ENCODE data around the gene TTPAL.

The TTPAL gene

DNA sequence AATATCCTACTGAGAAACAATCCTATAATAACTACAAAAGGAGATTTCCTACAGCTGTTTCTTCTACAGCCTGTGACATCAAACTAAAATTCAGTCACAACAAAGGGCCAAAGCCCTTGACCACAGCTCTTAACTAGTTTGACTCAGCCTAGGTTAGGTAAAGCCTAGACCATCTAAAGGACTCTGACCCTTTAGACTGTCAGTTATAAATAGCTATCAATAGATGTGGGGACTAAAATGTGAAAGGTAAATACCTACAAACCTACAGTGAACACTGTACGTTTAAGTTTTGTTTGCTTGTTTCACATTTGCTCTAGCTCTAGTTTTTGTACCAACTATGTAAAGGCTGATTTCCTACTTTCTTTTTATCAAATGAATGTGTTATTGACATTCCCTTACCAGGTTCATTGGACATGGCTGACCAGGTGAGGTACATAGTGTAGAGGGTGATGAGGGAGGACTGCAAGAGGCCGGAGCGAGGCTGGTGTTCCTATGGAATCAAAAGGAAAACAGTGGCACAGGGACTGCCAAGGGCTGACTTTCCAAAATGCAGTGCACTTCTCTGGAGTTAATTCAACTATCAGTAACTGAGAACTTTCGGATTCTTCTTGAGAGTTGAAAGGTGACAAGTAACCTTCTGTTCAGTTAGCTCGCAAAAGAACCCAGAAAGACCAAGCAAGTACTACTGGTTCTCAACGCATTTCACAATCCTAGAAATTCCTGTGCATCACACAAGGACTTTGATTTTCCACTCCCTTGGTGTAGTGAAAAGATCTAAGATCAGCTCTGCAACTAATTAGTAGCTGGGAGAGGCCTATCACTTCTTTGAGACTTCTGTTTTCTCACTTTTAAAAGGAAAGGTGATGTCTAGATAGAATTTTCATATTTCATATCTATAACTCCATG is 29.0 kb downstream of the TTPAL start:
- H3K27ac ChIP-seq, result no peak overlapping the region
- TF ChIP-seq, protein P1, sequence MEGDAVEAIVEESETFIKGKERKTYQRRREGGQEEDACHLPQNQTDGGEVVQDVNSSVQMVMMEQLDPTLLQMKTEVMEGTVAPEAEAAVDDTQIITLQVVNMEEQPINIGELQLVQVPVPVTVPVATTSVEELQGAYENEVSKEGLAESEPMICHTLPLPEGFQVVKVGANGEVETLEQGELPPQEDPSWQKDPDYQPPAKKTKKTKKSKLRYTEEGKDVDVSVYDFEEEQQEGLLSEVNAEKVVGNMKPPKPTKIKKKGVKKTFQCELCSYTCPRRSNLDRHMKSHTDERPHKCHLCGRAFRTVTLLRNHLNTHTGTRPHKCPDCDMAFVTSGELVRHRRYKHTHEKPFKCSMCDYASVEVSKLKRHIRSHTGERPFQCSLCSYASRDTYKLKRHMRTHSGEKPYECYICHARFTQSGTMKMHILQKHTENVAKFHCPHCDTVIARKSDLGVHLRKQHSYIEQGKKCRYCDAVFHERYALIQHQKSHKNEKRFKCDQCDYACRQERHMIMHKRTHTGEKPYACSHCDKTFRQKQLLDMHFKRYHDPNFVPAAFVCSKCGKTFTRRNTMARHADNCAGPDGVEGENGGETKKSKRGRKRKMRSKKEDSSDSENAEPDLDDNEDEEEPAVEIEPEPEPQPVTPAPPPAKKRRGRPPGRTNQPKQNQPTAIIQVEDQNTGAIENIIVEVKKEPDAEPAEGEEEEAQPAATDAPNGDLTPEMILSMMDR (conservative IDR thresholded peaks at IDR 0.05), result no peak

- H3K27ac ChIP-seq, result no peak overlapping the region
- TF ChIP-seq, protein P1 (conservative IDR thresholded peaks at IDR 0.05), result no peak
Measured at GRCh38 chr20:44509762-44510161, 34.1 kb downstream of the TTPAL start.

DNA sequence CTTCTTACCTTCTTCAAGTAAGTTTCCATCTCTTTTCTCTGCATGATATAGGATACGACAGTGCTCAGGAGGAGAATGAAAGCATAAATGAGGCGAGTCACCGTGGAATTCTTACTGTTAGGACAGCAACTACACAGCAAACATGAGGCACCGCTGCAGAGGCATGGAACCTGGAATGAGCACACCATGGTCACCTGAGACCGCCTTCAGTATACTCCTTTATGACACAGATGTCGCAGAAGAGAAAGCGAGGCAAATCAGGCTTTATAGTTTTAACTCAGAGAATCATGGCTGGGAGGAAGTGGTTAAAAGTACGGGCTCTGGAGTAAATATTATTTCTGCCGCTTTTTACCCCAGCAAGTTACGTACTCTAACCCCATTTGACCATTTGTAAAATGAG is 38.2 kb downstream of the TTPAL start:
- H3K27ac ChIP-seq, result no peak overlapping the region
- TF ChIP-seq, protein P1 (conservative IDR thresholded peaks at IDR 0.05), result no peak

- H3K27ac ChIP-seq, result no peak overlapping the region
- TF ChIP-seq, protein P1 (conservative IDR thresholded peaks at IDR 0.05), result no peak
Measured at GRCh38 chr20:44516491-44516890, 40.8 kb downstream of the TTPAL start.

GRCh38 chr20:44517454-44517853 is 41.8 kb downstream of the TTPAL start:
- TF ChIP-seq, protein P1 (conservative IDR thresholded peaks at IDR 0.05), result no peak
- peak overlapping the region; percentile 23; the same call in 1 of the 2 replicates for H3K27ac ChIP-seq

DNA sequence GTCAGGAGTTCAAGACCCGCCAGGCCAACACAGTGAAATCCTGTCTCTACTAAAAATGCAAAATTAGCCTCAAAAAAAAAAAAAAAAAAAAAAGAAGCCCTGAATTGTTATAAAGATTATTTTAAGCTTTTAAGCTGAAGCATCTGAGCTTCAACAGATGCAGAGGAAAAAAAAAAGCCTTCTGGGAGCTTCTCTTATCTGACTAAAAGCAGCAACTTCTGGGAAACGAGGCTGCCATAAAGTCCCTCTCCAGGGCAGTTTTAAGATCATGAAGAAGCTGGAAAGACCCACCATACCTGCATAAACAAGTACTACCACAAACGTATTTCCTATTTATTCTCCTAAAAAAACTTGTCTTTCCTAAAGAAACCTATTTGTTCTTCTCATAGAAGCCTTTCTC is 42.6 kb downstream of the TTPAL start:
- H3K27ac ChIP-seq, result peak overlapping the region; percentile 23; the same call in 1 of the 2 replicates
- TF ChIP-seq, protein P1 (conservative IDR thresholded peaks at IDR 0.05), result no peak

- peak overlapping the region; percentile 98 for H3K27ac ChIP-seq
- TF ChIP-seq, protein P1 (conservative IDR thresholded peaks at IDR 0.05), result no peak
Measured at GRCh38 chr20:44520881-44521280, 45.2 kb downstream of the TTPAL start.
